ENCODE data around the gene PTPRD.

PTPRD gene

GRCh38 chr9:10260501-10260900, 352.3 kb downstream of the PTPRD start:
- no peak for DNase-seq

DNA sequence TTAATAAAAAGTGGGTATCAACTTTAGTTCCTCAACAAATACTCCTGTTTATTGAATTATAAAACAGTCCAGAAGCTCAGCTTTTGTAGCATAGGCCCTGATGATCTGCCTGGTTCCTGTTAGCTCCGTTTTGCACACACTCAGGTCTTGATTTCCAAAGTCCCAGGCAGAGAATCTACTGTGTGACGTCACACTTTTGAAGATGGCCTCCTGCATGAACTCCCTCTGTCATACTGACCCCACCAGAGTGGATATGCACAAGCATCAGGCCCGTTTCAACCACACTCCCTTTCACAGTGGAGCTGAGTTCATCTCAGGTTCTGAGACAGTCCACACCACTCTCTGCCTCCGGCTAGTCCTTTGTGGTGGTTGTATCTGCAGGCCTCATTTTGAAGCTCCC, 353.1 kb downstream of the PTPRD start:
- DNase-seq = no peak

DNA sequence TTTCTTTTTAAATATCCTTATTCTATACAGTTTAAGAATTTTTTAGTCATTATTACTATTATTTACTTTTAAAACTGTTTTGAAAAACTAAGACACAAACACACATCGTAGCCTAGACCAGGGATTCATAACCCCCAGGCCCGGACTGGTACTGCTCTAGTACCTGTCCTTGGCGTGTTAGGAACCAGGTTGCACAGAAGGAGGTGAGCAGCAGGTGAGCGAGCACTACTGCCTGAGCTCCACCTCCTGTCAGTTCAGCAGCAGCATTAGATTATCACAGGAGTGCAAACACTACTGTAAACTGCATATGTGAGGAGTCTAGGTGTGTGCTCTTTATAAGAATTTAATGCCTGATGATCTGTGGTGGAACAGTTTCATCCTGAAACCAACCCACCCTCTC, 357.0 kb downstream of the PTPRD start:
- no peak for DNase-seq

GRCh38 chr9:10254338-10254737, 358.5 kb downstream of the PTPRD start:
- no peak for DNase-seq

GRCh38 chr9:10253341-10253740, 359.5 kb downstream of the PTPRD start:
- DNase-seq = no peak

DNA sequence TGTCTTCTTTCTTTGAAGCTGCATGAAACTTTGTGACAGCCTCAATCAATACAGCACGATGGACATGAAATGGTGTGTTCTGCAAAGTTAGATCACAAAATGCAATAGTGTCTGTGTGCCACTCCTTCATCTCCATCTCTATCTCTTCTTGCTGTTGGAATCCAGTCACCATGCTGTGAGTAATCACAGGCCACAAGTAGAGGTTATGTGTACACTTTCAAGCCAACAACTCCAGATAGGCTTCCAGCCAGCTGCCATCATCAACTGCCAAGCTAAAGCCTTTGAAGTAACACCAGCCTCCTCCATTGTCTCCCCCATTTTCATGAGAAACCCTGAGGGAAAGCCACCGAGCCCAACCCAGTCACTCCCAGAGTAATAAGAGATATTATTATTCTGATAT, 360.6 kb downstream of the PTPRD start:
- no peak for DNase-seq

DNA sequence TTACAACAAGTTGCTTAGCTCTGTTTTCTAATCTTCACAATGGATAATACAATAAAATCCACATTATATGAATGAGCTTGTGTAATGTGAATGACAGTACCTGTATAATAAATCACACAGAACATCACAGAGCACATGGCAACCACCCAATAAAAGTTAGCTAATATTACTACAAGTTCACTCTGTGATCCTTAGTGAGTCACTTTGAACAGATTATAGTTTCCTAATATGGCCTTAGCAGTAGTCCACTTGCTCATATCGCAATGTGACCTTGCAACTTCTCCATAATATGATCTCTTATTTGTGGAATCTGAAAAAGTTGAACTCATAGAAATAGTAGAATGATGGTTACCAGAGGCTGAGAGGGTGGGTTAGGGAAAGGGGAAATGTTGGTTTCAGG, 361.3 kb downstream of the PTPRD start:
- no peak for DNase-seq

GRCh38 chr9:10250219-10250618, 362.6 kb downstream of the PTPRD start:
- no peak for DNase-seq

DNA sequence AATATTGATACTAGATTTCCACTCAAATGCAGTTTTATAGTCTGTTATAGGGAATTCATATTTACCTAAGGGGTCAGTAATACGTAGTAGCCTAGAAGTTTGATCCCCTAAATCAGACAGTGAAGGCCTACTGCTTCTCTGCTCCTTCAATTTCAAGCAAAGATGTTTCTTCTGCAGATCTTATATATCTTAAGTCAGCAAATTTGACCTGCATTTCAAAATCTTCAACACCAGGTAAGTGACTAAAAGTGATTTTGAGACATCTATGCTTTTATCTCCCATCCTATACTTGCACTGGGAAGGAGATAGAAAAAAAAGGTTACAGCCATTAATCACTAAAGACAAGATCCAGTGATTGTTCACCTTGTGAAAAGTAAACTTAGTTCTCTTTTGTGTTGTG, 363.9 kb downstream of the PTPRD start:
- DNase-seq = no peak

GRCh38 chr9:10242255-10242654, 370.5 kb downstream of the PTPRD start:
- DNase-seq = no peak

GRCh38 chr9:10238087-10238486, 374.7 kb downstream of the PTPRD start:
- no peak for DNase-seq

DNA sequence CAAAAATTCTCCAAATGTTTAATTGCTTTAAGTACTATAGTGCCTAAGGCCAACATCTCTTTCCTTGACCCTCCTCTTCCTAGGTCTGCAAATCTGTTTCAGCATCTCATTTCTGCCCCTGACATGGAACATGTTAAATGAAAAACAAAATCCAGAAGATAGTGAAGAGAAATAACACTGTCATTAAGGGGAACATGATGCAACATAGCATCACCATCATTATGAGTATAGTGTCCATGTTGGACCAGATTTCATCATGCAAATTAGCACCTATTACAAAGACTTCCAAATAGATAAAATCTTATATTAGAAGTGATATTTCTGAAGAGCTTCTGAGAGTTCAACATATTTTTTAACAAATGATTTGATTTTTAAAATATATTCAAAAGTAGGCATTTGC, 375.2 kb downstream of the PTPRD start:
- DNase-seq = no peak

DNA sequence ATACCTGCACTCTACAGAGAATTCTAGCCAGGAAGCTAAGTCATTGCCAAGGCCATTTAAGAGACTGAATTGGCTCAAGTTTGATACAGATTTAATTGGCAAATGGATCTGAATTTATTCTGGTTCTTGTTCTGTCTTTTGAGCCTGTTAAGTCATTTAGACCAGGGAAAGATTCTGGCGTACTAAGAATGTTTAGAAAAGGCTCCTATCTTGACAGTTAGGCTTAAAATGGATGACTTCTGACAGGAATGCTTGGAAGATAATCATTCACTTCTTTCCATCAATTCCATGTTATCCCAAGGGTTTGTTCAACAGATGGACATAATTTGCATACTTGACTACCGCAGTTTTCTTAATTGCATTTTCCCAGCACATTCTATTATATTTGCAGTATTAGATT, 376.6 kb downstream of the PTPRD start:
- no peak for DNase-seq

DNA sequence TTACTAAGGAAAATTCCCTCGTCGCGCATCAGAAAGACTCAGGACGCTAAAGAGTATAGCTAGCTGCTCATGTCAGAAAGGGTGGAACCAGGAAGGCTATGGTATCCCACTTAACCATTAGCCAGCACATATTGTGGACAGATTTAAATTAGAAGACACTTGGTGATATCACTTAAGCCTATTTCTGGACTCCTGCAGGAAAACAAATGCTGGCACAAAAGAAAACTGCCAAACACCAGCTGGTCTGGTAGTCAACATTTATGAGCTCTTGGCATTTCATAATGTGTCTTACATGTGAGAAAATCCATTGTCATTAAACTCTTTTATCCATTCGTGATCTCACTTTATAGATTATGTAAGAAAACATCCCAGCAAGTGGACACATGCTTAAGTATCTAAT, 377.4 kb downstream of the PTPRD start:
- no peak for DNase-seq

DNA sequence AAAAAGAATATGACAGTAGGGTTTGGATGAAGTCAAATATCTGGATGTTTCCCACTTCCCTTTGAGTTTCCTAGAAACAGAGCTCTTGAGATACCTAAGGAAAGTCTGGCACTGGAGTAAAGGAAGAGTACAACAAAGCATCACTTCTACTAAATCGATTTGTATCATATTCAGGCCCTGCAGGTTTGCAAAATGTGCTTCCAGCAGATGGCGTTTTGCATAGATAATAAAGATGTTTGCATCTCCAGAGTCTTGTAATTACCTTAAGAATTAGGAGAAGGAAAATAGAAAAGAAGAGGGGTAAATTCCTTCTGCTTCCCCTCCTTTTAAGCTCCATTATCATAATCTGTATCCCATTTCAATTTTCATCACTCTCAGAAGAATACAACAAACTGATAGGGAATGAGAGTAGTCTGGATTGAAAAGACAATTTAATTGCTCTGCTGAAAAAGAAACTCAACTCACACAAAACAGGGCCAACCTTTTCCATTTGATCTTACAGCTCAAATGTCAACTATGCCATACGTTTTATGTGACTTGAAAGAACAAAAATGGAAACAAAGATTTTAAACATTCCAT, 380.4 kb downstream of the PTPRD start:
- no peak for DNase-seq

DNA sequence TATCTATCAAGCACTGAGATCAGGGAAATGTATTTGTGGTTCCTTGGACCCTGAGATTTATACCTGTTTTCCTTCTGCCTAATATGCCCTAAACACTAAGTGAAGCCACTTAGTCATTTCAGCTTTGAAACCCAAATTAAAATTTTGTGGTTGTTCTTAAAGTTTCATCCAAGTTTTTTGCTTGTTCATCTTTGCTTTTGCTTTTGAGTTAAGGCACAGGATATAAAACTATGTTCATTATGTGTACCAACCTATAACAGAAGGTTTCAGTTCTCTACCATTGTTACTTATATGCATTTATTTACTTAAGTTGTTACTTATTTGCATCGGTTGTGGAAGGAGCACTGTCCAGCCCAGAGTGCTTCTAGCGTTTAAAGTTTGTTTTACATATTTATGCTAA, 382.3 kb downstream of the PTPRD start:
- no peak for DNase-seq

- DNase-seq = no peak
Observed at GRCh38 chr9:10228082-10228481, 384.7 kb downstream of the PTPRD start.

DNA sequence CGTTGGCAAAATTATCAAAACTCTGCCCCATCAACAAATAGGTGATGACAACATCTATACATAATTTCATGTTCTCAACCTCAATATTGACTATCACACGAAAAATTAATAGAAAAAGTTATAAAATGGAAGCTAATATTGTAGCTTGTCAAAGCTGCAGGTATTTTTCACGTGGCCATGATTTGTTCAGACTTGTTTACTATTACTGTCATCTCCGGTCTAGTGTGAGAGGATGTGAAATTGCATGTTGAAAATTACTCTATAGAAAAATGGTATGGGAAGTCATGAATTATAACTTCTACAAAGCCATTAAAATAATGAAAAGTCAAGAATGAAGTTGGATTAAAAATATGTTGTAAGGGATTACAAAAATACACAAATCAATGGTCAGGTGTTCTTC, 385.8 kb downstream of the PTPRD start:
- no peak for DNase-seq

DNA sequence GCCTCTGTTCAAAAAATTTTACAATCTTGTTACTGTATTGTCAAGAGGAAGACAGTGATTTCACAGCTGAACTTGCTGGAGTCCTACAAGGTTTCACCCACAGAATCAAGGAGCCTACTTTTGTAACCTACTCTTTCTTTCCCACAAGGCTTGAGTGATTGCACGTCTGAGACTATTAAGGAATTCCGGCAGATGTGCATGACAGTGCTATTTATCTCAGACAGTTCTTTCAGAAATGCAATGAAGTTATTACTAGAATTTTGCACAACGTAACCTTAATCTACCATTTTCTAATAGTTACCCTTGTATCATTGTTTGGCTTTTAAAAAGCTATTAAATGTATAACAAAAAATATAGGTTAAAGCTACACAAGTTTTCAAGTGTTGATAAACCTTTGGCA, 400.1 kb downstream of the PTPRD start:
- no peak for DNase-seq

- no peak for DNase-seq
Observed at GRCh38 chr9:10208691-10209069, 404.1 kb downstream of the PTPRD start.

GRCh38 chr9:10204276-10204675, 408.5 kb downstream of the PTPRD start:
- no peak for DNase-seq

- no peak for DNase-seq
Observed at GRCh38 chr9:10173561-10173960, 439.2 kb downstream of the PTPRD start.

GRCh38 chr9:10172476-10172875, 440.3 kb downstream of the PTPRD start:
- DNase-seq = no peak

GRCh38 chr9:10168241-10168640, 444.6 kb downstream of the PTPRD start:
- no peak for DNase-seq

- no peak for DNase-seq
Observed at GRCh38 chr9:10148796-10149195, 464.0 kb downstream of the PTPRD start.

All from activated gamma-delta T cell (primary cell).